ENCODE results near the gene TMEM258.

TMEM258 gene

DNA sequence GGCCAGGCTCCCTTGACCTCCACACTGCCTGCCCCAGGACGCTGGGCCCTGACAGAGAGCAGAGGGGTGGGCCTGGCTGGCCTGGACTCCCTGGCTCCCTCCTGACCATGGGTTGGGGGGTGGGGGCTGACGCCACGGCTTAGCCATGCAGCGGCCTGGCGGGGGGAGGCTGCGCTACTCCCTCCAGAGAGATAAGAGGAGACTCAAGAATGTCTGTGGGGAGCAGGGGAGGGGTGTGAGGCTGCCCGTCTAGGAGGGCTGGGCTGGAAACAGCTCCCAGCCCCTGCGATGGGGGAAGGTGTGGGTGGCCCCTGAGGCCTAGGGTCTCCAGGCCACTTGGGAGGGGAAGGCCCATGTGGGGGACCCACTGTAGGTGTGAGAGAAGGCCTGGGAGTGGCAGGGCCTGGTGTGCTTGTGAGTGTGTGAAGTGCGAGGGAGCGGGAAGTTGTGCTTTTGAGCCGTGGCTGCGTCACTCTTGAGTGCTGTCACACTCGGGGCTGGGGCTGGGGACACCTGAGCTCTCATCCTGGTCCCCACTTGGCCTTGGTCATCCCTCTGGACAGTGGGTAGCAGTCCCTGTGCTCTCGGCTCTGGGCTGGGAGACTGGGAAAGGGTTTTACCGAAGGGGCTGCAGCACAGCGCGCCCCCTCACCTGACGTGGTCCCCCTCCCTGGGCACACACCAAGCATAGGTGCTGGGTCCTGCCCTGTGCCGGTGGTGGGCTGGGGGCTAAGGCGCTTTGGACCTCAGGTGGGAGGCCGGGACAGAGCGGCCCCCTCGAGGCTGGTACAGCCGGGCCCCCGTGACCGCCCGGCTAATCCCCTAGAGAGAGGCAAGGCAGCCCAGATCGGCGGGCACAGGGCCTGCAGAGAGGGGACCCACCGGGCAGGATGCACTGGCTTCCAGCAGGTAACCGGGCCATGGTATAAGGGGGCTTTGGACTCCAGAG lies 37.6 kb downstream of the TMEM258 start:
- DNase-seq = no peak

GRCh38 chr11:61753672-61754071 lies 38.7 kb downstream of the TMEM258 start:
- no peak for DNase-seq

DNA sequence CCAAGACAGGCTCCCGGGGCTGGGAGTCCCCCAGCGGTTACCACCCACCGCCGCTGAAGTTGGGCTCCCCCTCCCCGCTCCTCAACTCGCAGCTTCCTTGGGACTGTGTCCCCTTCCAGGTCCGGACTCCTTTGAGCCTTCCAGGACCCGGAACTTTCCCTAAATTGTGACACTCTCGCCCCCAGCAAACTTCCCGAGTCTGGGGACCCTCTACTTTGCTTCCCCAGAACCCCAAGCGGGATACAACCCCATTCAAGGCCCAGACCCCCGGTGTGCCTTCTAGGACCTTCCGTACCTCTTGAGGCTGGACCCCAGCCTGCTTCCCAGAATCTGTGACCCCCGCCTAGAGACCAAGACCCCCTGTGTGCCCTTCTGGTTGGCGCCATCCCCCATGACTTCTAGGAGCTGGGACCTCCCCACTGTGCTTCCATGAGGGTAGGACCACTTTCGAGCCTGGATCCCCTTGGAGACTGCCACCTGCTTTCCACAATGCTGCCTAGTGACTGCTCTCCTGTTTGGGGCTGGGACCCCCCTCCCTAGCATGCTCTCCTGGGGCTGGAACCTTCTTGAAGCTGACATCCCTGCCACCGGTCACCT lies 39.4 kb downstream of the TMEM258 start:
- DNase-seq = no peak

- DNase-seq = peak; percentile 39
These were observed 40.1 kb downstream of the TMEM258 start, which contains the start of gene MYRF for GRCh38 chr11:61752117-61752924. MYRF (plus strand) TSS chr11:61752636; CDS start chr11:61752745, 109 bp downstream.

DNA sequence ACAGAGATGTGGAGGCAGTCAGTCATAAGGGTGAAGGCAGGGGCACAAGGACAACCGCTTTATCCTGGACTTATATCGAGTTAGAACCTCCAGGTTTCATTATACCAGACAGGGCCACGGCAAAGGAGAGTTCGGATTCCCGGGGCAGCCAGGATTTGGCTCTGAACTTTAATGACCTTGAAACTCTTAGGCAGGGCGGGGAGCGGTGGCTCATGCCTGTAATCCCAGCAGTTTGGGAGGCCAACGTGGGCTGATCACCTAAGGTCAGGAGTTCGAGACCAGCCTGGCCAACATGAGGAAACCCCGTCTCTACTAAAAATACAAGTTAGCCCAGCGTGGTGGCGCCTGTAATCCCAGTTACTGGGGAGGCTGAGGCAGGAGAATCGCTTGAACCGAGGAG lies 41.0 kb downstream of the TMEM258 start:
- no peak for DNase-seq

DNA sequence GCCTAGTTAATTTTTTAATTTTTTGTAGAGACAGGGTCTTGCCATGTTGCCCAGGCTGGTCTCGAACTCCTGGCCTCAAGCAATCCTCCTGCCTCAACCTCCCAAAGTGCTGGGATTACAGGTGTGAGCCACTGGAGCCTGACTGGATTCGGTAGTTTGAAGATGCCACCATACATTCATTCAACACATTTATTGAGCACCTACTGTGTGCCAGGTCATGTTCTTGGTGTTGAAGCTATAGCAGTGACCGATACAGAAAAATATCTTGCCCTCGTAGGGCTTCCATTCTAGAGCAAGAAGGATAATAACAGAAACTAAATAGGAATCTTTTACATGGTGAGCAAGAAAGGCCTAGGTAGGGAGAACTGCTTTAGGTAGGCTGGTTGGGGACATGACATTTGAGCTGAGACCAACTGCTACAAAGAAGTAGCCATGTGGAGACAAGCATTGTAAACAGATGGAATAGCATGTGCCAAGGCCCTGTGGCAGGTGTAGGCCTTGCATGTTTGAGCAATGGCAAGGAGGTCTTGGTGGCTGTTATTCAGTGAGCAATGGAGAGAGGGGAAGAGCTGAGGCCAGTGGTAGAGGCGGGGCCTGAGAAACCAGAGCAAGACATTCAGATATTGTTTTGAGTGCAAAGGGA lies 41.6 kb downstream of the TMEM258 start:
- no peak for DNase-seq

GRCh38 chr11:61749591-61750217 lies 42.7 kb downstream of the TMEM258 start:
- no peak for DNase-seq

- DNase-seq = no peak
These were observed 44.5 kb downstream of the TMEM258 start for GRCh38 chr11:61747967-61748285.

DNA sequence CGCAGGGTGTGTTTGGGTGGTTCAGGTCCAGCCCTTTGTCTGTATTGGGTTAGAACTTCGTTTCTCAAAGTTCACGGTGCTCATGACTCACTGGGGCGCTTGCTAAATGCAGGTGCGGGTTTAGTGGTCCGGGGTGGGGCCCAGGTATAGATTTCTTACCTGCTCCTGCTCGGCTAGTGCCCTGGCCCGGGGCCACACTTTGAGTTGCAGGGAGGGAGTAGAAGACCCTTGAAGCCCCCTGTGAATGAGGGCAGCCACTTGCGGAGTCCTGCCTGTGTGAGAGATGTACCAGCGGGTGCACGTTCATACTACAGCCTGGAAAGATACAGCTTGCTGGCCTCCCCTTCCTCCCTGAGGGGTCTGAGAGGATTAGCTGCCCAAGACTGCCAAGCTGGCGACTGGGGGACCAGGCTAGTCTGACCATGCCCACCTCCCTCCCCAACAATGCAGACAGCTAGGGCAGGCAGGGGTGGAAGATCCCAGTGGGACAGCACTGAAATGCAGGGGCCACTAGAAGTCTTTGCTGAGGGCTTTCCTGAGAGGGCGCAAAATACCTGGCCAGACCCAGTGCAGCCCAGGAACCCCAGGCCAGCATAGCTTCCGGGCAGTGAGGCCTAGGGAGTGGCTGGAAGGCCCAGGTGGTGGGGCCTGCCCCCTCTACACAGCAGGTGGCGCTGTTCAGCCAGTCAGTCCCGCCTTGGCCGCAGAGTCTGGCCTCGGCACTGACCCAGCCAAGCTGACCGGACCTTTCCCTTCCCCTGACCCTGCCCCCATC lies 45.0 kb downstream of the TMEM258 start:
- DNase-seq = no peak

- no peak for DNase-seq
These were observed 45.8 kb downstream of the TMEM258 start for GRCh38 chr11:61746442-61747191.

DNA sequence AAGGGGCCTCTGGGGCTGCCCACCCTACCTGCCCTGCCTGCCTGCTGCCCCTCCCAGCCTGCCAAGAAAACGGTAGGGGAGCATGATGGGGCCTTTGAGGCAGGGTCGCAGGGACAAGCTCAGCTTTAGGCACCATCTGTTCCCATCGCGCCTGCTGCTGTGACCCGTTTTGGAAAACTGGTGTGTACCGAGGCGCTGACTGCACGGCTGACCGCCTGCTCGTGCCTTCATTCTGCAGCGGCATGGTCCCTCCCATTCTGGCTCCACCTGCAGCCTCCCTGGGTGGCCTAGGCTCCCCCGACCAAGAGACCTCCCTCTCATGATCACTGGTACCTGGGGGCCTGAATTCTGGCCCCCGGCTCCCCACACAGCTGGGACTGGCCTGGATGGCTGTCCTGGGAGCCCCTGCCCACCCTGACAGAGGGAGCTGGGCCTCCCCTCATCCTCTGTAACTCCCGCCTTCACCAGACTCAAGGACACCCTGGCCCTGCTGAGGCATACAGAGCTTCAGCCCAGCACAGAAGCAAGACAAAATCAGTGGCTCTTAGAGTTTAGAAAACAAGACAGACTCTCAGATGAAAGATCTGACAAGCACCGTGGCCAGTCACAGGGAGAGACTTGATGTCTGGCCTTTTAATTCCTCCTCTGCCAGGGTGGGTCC lies 46.5 kb downstream of the TMEM258 start:
- no peak for DNase-seq

DNA sequence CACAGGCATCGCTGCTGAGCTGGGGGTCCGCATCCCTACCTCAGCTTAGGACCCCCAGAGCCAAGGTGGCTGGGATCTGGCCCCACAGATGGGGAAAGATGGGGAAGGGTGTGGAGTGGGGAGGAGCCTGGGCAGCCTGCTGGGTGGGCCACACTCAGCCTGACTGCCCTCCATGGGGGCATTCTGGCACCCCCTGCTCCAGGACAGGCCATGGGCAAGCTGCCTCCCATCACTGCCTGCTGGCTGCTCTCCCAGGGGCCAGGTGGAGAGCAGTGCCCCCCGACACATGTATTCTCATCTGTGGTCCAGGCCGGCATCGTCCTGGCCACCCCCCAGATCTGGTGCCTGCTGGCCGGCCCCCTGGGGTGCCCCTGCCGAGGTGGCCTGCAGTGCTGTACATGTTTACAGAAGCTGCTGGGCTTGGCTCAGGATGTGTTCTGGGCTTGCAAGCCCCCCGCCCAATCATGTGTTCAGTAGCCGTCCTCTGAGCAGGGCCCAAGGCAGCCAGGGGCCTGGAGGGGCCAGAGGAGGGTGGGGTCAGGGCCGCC lies 47.7 kb downstream of the TMEM258 start:
- no peak for DNase-seq

GRCh38 chr11:61744181-61744580 lies 48.2 kb downstream of the TMEM258 start:
- no peak for DNase-seq

DNA sequence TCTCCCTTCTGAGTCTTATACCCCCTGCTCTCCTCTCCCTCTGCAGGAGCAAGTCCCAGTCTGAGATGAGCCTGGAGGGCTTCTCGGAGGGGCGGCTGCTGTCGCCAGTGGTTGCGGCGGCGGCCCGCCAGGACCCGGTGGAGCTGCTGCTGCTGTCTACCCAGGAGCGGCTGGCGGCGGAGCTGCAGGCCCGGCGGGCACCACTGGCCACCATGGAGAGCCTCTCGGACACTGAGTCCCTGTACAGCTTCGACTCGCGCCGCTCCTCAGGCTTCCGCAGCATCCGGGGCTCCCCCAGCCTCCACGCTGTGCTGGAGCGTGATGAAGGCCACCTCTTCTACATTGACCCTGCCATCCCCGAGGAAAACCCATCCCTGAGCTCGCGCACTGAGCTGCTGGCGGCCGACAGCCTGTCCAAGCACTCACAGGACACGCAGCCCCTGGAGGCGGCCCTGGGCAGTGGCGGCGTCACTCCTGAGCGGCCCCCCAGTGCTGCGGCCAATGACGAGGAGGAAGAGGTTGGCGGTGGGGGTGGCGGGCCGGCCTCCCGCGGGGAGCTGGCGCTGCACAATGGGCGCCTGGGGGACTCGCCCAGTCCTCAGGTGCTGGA lies 48.8 kb downstream of the TMEM258 start:
- DNase-seq = no peak

GRCh38 chr11:61742391-61742790 lies 50.0 kb downstream of the TMEM258 start:
- DNase-seq = no peak

DNA sequence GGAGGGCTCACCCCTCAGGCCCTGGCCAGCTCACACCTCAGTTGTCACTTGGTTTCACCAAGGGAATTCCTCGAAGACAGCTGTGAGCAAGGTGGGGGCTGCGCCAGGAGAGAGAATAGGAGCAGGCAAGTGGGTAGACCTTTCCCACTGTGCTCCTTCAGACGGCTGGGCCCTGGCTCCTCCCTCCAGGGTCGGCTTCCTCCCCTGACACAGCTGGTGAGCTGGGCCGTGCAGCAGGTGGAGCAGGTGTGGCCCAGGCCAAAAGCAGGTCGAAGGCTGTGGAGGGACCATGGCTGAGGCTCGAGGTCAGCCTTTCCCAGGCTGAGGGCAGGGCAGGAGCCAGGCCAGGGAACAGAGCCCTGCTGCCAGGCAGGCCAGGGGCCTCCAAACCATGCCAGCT lies 52.4 kb downstream of the TMEM258 start:
- DNase-seq = no peak

GRCh38 chr11:61739413-61739812 lies 53.0 kb downstream of the TMEM258 start:
- DNase-seq = no peak

Data from activated T-cell treated with anti-CD3 and anti-CD28 coated beads for 4 hours (primary cell).